HT1080 (cell line): ENCODE data around the gene DCP1B. TPM values are rescaled to one million over a fixed set of nuclear protein-coding genes. Genes with fewer than 3 reads are reported as not detected.

Experiments
- DNase-seq: peaks from one replicate; pipeline ENCODE4 v3.0.0-alpha.2; 2015; ENCODE audit warnings: low read depth
- total RNA-seq: library from RNA; depleted of rRNA; stranded (reverse); fragments of >200 nt; shearing (Covaris generic); gene quantifications from 2 replicates; pipeline ENCODE4 v1.2.3, GENCODE V29; 2014

DCP1B gene
- total RNA-seq, 1 experiment from 2014 or later: 15.9 TPM

- no peak for DNase-seq
Measured at GRCh38 chr12:1935700-1936378, 68.4 kb downstream of the DCP1B start.

GRCh38 chr12:1935242-1935641, 69.0 kb downstream of the DCP1B start:
- no peak for DNase-seq

GRCh38 chr12:1934831-1935230, 69.4 kb downstream of the DCP1B start:
- DNase-seq: no peak

- no peak for DNase-seq
Measured at GRCh38 chr12:1934068-1934467, 70.2 kb downstream of the DCP1B start.

GRCh38 chr12:1933342-1934051, 70.8 kb downstream of the DCP1B start:
- no peak for DNase-seq

- no peak for DNase-seq
Measured at GRCh38 chr12:1932264-1932777, 71.9 kb downstream of the DCP1B start.

- no peak for DNase-seq
Measured at GRCh38 chr12:1931642-1932041, 72.6 kb downstream of the DCP1B start.

- no peak for DNase-seq
Measured at GRCh38 chr12:1930803-1931597, 73.3 kb downstream of the DCP1B start.

GRCh38 chr12:1929985-1930802, 74.1 kb downstream of the DCP1B start:
- no peak for DNase-seq

GRCh38 chr12:1929241-1929984, 74.8 kb downstream of the DCP1B start:
- no peak for DNase-seq

GRCh38 chr12:1928439-1929121, 75.7 kb downstream of the DCP1B start:
- DNase-seq: no peak

GRCh38 chr12:1927751-1928351, 76.4 kb downstream of the DCP1B start:
- DNase-seq: no peak

GRCh38 chr12:1927051-1927680, 77.1 kb downstream of the DCP1B start:
- DNase-seq: no peak

GRCh38 chr12:1926251-1926657, 78.0 kb downstream of the DCP1B start:
- DNase-seq: no peak

- DNase-seq: no peak
Measured at GRCh38 chr12:1925684-1926006, 78.6 kb downstream of the DCP1B start.

GRCh38 chr12:1924996-1925683, 79.1 kb downstream of the DCP1B start:
- DNase-seq: no peak

- no peak for DNase-seq
Measured at GRCh38 chr12:1922985-1923384, 81.3 kb downstream of the DCP1B start.

GRCh38 chr12:1922075-1922709, 82.1 kb downstream of the DCP1B start:
- peak; percentile 55 for DNase-seq
